ENCODE measurements around the gene CRYBA1.
A peak's percentile ranks its signal among the peaks of the same experiment; 100 is the strongest.

The CRYBA1 gene

GRCh38 chr17:29283961-29284360, 37.3 kb downstream of the CRYBA1 start:
- peaks cover 5% of the 10 kb centered on the region for H3K9me3 Mint-ChIP-seq
- H3K36me3 Mint-ChIP-seq (ENCODE audit: low read depth) = peaks cover 95% of the 10 kb centered on the region
- peak overlapping the region; percentile 18 for H3K27ac Mint-ChIP-seq
- H3K4me1 Mint-ChIP-seq (ENCODE audit: low read depth) = peaks cover 77% of the 10 kb centered on the region
- H3K4me3 Mint-ChIP-seq = peak overlapping the region; percentile 18
- H3K27me3 Mint-ChIP-seq = no peaks in the 10 kb centered on the region

GRCh38 chr17:29289852-29290251, 43.2 kb downstream of the CRYBA1 start:
- Mint-ChIP-seq H3K27ac (peak overlapping the region; percentile 77), H3K36me3 (ENCODE audit: low read depth) (peaks cover 74% of the 10 kb centered on the region), H3K27me3 (no peaks in the 10 kb centered on the region), H3K9me3 (no peaks in the 10 kb centered on the region), H3K4me1 (ENCODE audit: low read depth) (peaks cover 81% of the 10 kb centered on the region), H3K4me3 (peak overlapping the region; percentile 94)

GRCh38 chr17:29291163-29291752, 44.6 kb downstream of the CRYBA1 start:
- H3K9me3 Mint-ChIP-seq = no peaks in the 10 kb centered on the region
- H3K4me3 Mint-ChIP-seq = peak overlapping the region; percentile 94
- peak overlapping the region; percentile 98 for H3K27ac Mint-ChIP-seq
- H3K4me1 Mint-ChIP-seq (ENCODE audit: low read depth) = peaks cover 76% of the 10 kb centered on the region
- H3K27me3 Mint-ChIP-seq = no peaks in the 10 kb centered on the region
- H3K36me3 Mint-ChIP-seq (ENCODE audit: low read depth) = peaks cover 60% of the 10 kb centered on the region

GRCh38 chr17:29292071-29292991, 45.7 kb downstream of the CRYBA1 start:
- peak overlapping the region; percentile 98 for H3K27ac Mint-ChIP-seq
- H3K36me3 Mint-ChIP-seq (ENCODE audit: low read depth) = peaks cover 50% of the 10 kb centered on the region
- H3K27me3 Mint-ChIP-seq = no peaks in the 10 kb centered on the region
- H3K4me1 Mint-ChIP-seq (ENCODE audit: low read depth) = peaks cover 65% of the 10 kb centered on the region
- H3K9me3 Mint-ChIP-seq = no peaks in the 10 kb centered on the region
- peak overlapping the region; percentile 97 for H3K4me3 Mint-ChIP-seq

GRCh38 chr17:29292992-29293889, 46.6 kb downstream of the CRYBA1 start:
- Mint-ChIP-seq H3K27me3 (no peaks in the 10 kb centered on the region), H3K4me3 (peak overlapping the region; percentile 97), H3K9me3 (no peaks in the 10 kb centered on the region), H3K4me1 (ENCODE audit: low read depth) (peaks cover 56% of the 10 kb centered on the region), H3K27ac (peak overlapping the region; percentile 98), H3K36me3 (ENCODE audit: low read depth) (peaks cover 40% of the 10 kb centered on the region)

- Mint-ChIP-seq H3K36me3 (ENCODE audit: low read depth) (peaks cover 33% of the 10 kb centered on the region), H3K4me1 (ENCODE audit: low read depth) (peaks cover 48% of the 10 kb centered on the region), H3K9me3 (no peaks in the 10 kb centered on the region), H3K27me3 (no peaks in the 10 kb centered on the region), H3K27ac (peak within 1 kb of the TSS; percentile 98), H3K4me3 (peak within 1 kb of the TSS; percentile 97)
Measured at GRCh38 chr17:29293890-29294579, 47.4 kb downstream of the CRYBA1 start, which contains the start of gene NUFIP2. TSS of gene NUFIP2 (minus strand) at chr17:29294148. CDS start at chr17:29294059, 89 bp downstream.

GRCh38 chr17:29294580-29294900, 47.9 kb downstream of the CRYBA1 start:
- Mint-ChIP-seq H3K27me3 (no peaks in the 10 kb centered on the region), H3K4me1 (ENCODE audit: low read depth) (peaks cover 43% of the 10 kb centered on the region), H3K4me3 (peak overlapping the region; percentile 97), H3K36me3 (ENCODE audit: low read depth) (peaks cover 27% of the 10 kb centered on the region), H3K27ac (peak overlapping the region; percentile 98), H3K9me3 (no peaks in the 10 kb centered on the region)

GRCh38 chr17:29295420-29295819, 48.8 kb downstream of the CRYBA1 start:
- peak overlapping the region; percentile 41 for H3K4me3 Mint-ChIP-seq
- peaks cover 42% of the 10 kb centered on the region for H3K4me1 Mint-ChIP-seq (ENCODE audit: low read depth)
- H3K27me3 Mint-ChIP-seq = no peaks in the 10 kb centered on the region
- H3K36me3 Mint-ChIP-seq (ENCODE audit: low read depth) = peaks cover 22% of the 10 kb centered on the region
- peak overlapping the region; percentile 82 for H3K27ac Mint-ChIP-seq
- no peaks in the 10 kb centered on the region for H3K9me3 Mint-ChIP-seq

- Mint-ChIP-seq H3K4me1 (ENCODE audit: low read depth) (peaks cover 22% of the 10 kb centered on the region), H3K27me3 (no peaks in the 10 kb centered on the region), H3K9me3 (no peaks in the 10 kb centered on the region), H3K4me3 (no peak overlapping the region), H3K36me3 (ENCODE audit: low read depth) (no peaks in the 10 kb centered on the region), H3K27ac (no peak overlapping the region)
Measured at GRCh38 chr17:29299031-29299430, 52.4 kb downstream of the CRYBA1 start.

GRCh38 chr17:29303386-29303785, 56.7 kb downstream of the CRYBA1 start:
- Mint-ChIP-seq H3K27me3 (no peaks in the 10 kb centered on the region), H3K27ac (no peak overlapping the region), H3K4me3 (no peak overlapping the region), H3K4me1 (ENCODE audit: low read depth) (peaks cover 12% of the 10 kb centered on the region), H3K36me3 (ENCODE audit: low read depth) (no peaks in the 10 kb centered on the region), H3K9me3 (no peaks in the 10 kb centered on the region)

Measured in stimulated activated naive CD8-positive, alpha-beta T cell treated with anti-CD3 and anti-CD28 coated beads, Interleukin-15, Interleukin-2, amounts not matched to agents 100 ng/mL and 50 ng/mL, for 24 hours (primary cell).